ENCODE measurements around the gene PIGU.
"Not testable (repeated sequence)": the region's sequence is repeated elsewhere in the genome, so short reads cannot be mapped to it uniquely, and the experiment has no call there.

PIGU gene

DNA sequence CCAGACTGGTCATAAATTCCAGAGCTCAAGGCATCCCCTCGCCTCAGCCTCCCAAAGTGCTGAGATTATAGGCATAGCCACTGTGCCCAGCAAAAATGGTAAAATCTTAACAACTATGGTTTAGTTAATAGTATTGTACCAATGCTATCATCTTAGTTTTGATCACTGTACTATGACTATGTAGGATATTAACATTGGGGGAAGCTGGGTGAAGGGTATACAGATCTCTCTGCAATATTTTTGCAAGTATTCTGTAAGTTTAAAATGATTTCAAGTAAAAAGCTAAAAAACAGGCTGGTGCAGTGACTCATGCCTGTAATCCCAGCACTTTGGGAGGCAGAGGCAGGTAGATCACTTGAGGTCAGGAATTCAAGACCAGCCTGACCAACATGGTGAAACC lies 7.8 kb downstream of the PIGU start:
- Histone ChIP-seq H3K4me2 (ENCODE audit: low read length) (no peak overlapping the region), H3K9me3 (ENCODE audit: control insufficient read depth, insufficient read depth, low read length) (no peaks in the 10 kb centered on the region), H3K27me3 (ENCODE audit: control insufficient read depth, low read length) (no peaks in the 10 kb centered on the region), H3F3A (ENCODE audit: control insufficient read depth, insufficient read depth) (no peaks in the 10 kb centered on the region), H3K4me3 (ENCODE audit: low read length) (no peak overlapping the region), H3K4me1 (ENCODE audit: control insufficient read depth, low read length) (no peaks in the 10 kb centered on the region), H3K9me2 (replicated peaks; ENCODE audit: control insufficient read depth, low read length) (no peaks in the 10 kb centered on the region), H3K79me2 (ENCODE audit: control insufficient read depth, low read length) (peaks cover 33% of the 10 kb centered on the region), H4K20me1 (ENCODE audit: control insufficient read depth, insufficient read depth, low read depth, low read length) (no peaks in the 10 kb centered on the region), H3K27ac (ENCODE audit: low read depth, low read length) (no peak overlapping the region), H3K36me3 (ENCODE audit: control insufficient read depth, low read length) (no peaks in the 10 kb centered on the region)
- TF ChIP-seq, protein P1, sequence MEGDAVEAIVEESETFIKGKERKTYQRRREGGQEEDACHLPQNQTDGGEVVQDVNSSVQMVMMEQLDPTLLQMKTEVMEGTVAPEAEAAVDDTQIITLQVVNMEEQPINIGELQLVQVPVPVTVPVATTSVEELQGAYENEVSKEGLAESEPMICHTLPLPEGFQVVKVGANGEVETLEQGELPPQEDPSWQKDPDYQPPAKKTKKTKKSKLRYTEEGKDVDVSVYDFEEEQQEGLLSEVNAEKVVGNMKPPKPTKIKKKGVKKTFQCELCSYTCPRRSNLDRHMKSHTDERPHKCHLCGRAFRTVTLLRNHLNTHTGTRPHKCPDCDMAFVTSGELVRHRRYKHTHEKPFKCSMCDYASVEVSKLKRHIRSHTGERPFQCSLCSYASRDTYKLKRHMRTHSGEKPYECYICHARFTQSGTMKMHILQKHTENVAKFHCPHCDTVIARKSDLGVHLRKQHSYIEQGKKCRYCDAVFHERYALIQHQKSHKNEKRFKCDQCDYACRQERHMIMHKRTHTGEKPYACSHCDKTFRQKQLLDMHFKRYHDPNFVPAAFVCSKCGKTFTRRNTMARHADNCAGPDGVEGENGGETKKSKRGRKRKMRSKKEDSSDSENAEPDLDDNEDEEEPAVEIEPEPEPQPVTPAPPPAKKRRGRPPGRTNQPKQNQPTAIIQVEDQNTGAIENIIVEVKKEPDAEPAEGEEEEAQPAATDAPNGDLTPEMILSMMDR (IDR thresholded peaks at IDR 0.05; ENCODE audit: low read depth, low read length, poor library complexity, severe bottlenecking): no peak
- TF ChIP-seq EZH2phosphoT487 (IDR thresholded peaks at IDR 0.05; ENCODE audit: borderline replicate concordance, low read length): no peak

DNA sequence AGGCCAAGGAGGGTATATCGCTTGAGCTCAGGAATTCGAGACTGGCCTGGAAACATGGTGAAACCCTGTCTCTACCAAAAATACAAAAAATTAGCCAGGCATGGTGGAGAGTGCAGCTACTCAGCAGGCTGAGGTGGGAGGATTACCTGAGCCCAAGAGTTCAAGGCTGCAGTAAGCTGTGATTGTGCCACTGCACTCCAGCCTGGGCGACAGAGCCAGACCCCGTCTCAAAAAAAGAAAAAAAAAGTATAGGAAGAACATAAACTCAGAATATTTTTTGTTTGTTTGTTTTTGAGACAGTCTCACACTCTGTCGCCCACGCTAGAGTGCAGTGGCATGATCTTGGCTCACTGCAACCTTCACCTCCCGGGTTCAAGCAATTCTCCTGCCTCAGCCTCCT lies 12.1 kb downstream of the PIGU start:
- not testable (repeated sequence) for H3K27ac ChIP-seq (ENCODE audit: low read depth, low read length); H3K4me3 ChIP-seq (ENCODE audit: low read length); H3K9me2 ChIP-seq (replicated peaks; ENCODE audit: control insufficient read depth, low read length); H3K4me2 ChIP-seq (ENCODE audit: low read length); H3K27me3 ChIP-seq (ENCODE audit: control insufficient read depth, low read length); H3K9me3 ChIP-seq (ENCODE audit: control insufficient read depth, insufficient read depth, low read length); H3F3A ChIP-seq (ENCODE audit: control insufficient read depth, insufficient read depth); H4K20me1 ChIP-seq (ENCODE audit: control insufficient read depth, insufficient read depth, low read depth, low read length); H3K36me3 ChIP-seq (ENCODE audit: control insufficient read depth, low read length)
- Histone ChIP-seq H3K4me1 (ENCODE audit: control insufficient read depth, low read length) (peaks cover 13% of the 10 kb centered on the region), H3K79me2 (ENCODE audit: control insufficient read depth, low read length) (peaks cover 23% of the 10 kb centered on the region)

- no peaks in the 10 kb centered on the region for H3K9me2 ChIP-seq (replicated peaks; ENCODE audit: control insufficient read depth, low read length)
- peaks cover 20% of the 10 kb centered on the region for H3K79me2 ChIP-seq (ENCODE audit: control insufficient read depth, low read length)
- no peaks in the 10 kb centered on the region for H3K9me3 ChIP-seq (ENCODE audit: control insufficient read depth, insufficient read depth, low read length)
- peaks cover 3% of the 10 kb centered on the region; the same call in 1 of the 2 replicates for H3F3A ChIP-seq (ENCODE audit: control insufficient read depth, insufficient read depth)
- no peaks in the 10 kb centered on the region for H4K20me1 ChIP-seq (ENCODE audit: control insufficient read depth, insufficient read depth, low read depth, low read length)
- no peaks in the 10 kb centered on the region for H3K27me3 ChIP-seq (ENCODE audit: control insufficient read depth, low read length)
- no peak overlapping the region for H3K4me2 ChIP-seq (ENCODE audit: low read length)
- no peak overlapping the region for H3K4me3 ChIP-seq (ENCODE audit: low read length)
- peaks cover 13% of the 10 kb centered on the region for H3K4me1 ChIP-seq (ENCODE audit: control insufficient read depth, low read length)
- no peak overlapping the region for H3K27ac ChIP-seq (ENCODE audit: low read depth, low read length)
- no peaks in the 10 kb centered on the region for H3K36me3 ChIP-seq (ENCODE audit: control insufficient read depth, low read length)
- no peak for TF ChIP-seq EZH2phosphoT487 (IDR thresholded peaks at IDR 0.05; ENCODE audit: borderline replicate concordance, low read length)
- TF ChIP-seq, protein P1 (IDR thresholded peaks at IDR 0.05; ENCODE audit: low read depth, low read length, poor library complexity, severe bottlenecking): no peak
Observed at GRCh38 chr20:34663213-34663943, 13.5 kb downstream of the PIGU start.

DNA sequence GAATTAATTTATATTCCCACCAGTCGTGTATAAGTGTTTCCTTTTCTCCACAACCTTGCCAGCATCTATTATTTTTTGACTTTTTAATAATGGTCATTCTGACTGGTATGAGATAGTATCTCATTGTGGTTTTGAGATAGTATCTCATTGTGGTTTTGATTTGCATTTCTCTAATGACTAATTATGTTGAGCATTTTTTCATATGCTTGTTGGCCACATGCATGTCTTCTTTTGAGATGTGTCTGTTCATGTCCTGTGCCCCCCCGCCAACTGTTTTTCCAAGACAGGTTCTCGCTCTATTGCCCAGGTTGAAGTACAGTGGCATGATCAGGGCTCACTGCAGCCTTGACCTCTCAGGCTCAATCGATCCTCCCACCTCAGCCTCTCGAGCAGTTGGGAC lies 15.1 kb downstream of the PIGU start:
- not testable (repeated sequence) for H4K20me1 ChIP-seq (ENCODE audit: control insufficient read depth, insufficient read depth, low read depth, low read length); H3K79me2 ChIP-seq (ENCODE audit: control insufficient read depth, low read length); H3K4me3 ChIP-seq (ENCODE audit: low read length); H3K36me3 ChIP-seq (ENCODE audit: control insufficient read depth, low read length); H3K27ac ChIP-seq (ENCODE audit: low read depth, low read length); H3F3A ChIP-seq (ENCODE audit: control insufficient read depth, insufficient read depth); H3K27me3 ChIP-seq (ENCODE audit: control insufficient read depth, low read length); H3K9me2 ChIP-seq (replicated peaks; ENCODE audit: control insufficient read depth, low read length); H3K9me3 ChIP-seq (ENCODE audit: control insufficient read depth, insufficient read depth, low read length)
- Histone ChIP-seq H3K4me2 (ENCODE audit: low read length) (peak overlapping the region; percentile 26; the same call in 1 of the 2 replicates), H3K4me1 (ENCODE audit: control insufficient read depth, low read length) (peaks cover 13% of the 10 kb centered on the region)

GRCh38 chr20:34658654-34659053 lies 18.2 kb downstream of the PIGU start:
- not testable (repeated sequence) for H3K9me2 ChIP-seq (replicated peaks; ENCODE audit: control insufficient read depth, low read length); H3K27me3 ChIP-seq (ENCODE audit: control insufficient read depth, low read length); H3K4me2 ChIP-seq (ENCODE audit: low read length); H3K36me3 ChIP-seq (ENCODE audit: control insufficient read depth, low read length); H4K20me1 ChIP-seq (ENCODE audit: control insufficient read depth, insufficient read depth, low read depth, low read length); H3K79me2 ChIP-seq (ENCODE audit: control insufficient read depth, low read length); H3K4me3 ChIP-seq (ENCODE audit: low read length); H3F3A ChIP-seq (ENCODE audit: control insufficient read depth, insufficient read depth); H3K9me3 ChIP-seq (ENCODE audit: control insufficient read depth, insufficient read depth, low read length); H3K27ac ChIP-seq (ENCODE audit: low read depth, low read length)
- peaks cover 13% of the 10 kb centered on the region for H3K4me1 ChIP-seq (ENCODE audit: control insufficient read depth, low read length)

All from DOHH2 (cell line).